ENCODE measurements around the gene KLHL18. TPM values are rescaled to one million over a fixed set of nuclear protein-coding genes. Genes with fewer than 3 reads are reported as not detected.
"Not testable (repeated sequence)": the region's sequence is repeated elsewhere in the genome, so short reads cannot be mapped to it uniquely, and the experiment has no call there.

The KLHL18 gene
- total RNA-seq, 2 experiments from 2014 or later = 20.7 to 21.6 TPM

GRCh38 chr3:47355010-47355409 lies 72.3 kb downstream of the KLHL18 start:
- Mint-ChIP-seq H3K27ac (no peak overlapping the region), H3K4me3 (no peak overlapping the region), H3K27me3 (ENCODE audit: low read depth) (no peaks in the 10 kb centered on the region), H3K9me3 (peaks cover 17% of the 10 kb centered on the region), H3K36me3 (ENCODE audit: low read depth) (peaks cover 4% of the 10 kb centered on the region), H3K4me1 (ENCODE audit: low read depth) (no peaks in the 10 kb centered on the region)
- DNase-seq = no peak
- CTCF ChIA-PET = no interaction called here
- intact Hi-C loops (cut with micrococcal nuclease) = no loop called here

- CTCF ChIA-PET = no interaction called here
- Mint-ChIP-seq H3K36me3 (ENCODE audit: low read depth) (peaks cover 8% of the 10 kb centered on the region), H3K27ac (no peak overlapping the region), H3K4me3 (no peak overlapping the region), H3K27me3 (ENCODE audit: low read depth) (no peaks in the 10 kb centered on the region), H3K4me1 (ENCODE audit: low read depth) (peaks cover 5% of the 10 kb centered on the region), H3K9me3 (peaks cover 22% of the 10 kb centered on the region)
- DNase-seq = no peak
- intact Hi-C loops (cut with micrococcal nuclease) = no loop called here
Observed at GRCh38 chr3:47356201-47356600, 73.5 kb downstream of the KLHL18 start.

- intact Hi-C loops (cut with micrococcal nuclease) = no loop called here
- Mint-ChIP-seq H3K9me3 (peaks cover 23% of the 10 kb centered on the region), H3K27ac (no peak overlapping the region), H3K4me3 (no peak overlapping the region), H3K4me1 (ENCODE audit: low read depth) (peaks cover 14% of the 10 kb centered on the region), H3K27me3 (ENCODE audit: low read depth) (no peaks in the 10 kb centered on the region), H3K36me3 (ENCODE audit: low read depth) (peaks cover 12% of the 10 kb centered on the region)
- CTCF ChIA-PET = interaction anchor here (0.6 to 1.1 kb wide), 2 partner anchors 97 to 869 kb away, joined by 3 read pairs; no protein-coding TSS in a partner anchor
- no peak for DNase-seq
Observed at GRCh38 chr3:47359323-47359722, 76.6 kb downstream of the KLHL18 start.

GRCh38 chr3:47360110-47360517 lies 77.4 kb downstream of the KLHL18 start:
- H3K27ac Mint-ChIP-seq; H3K27me3 Mint-ChIP-seq (ENCODE audit: low read depth); H3K4me3 Mint-ChIP-seq; CTCF ChIA-PET; intact Hi-C loops (cut with micrococcal nuclease): not testable (repeated sequence)
- Mint-ChIP-seq H3K9me3 (peaks cover 23% of the 10 kb centered on the region), H3K4me1 (ENCODE audit: low read depth) (peaks cover 14% of the 10 kb centered on the region), H3K36me3 (ENCODE audit: low read depth) (peaks cover 12% of the 10 kb centered on the region)
- DNase-seq = peak; percentile 56

GRCh38 chr3:47362701-47363100 lies 80.0 kb downstream of the KLHL18 start:
- intact Hi-C loops (cut with micrococcal nuclease) = no loop called here
- Mint-ChIP-seq H3K36me3 (ENCODE audit: low read depth) (peaks cover 12% of the 10 kb centered on the region), H3K27me3 (ENCODE audit: low read depth) (no peaks in the 10 kb centered on the region), H3K9me3 (peaks cover 23% of the 10 kb centered on the region), H3K27ac (no peak overlapping the region), H3K4me1 (ENCODE audit: low read depth) (peaks cover 14% of the 10 kb centered on the region), H3K4me3 (no peak overlapping the region)
- CTCF ChIA-PET = interaction anchor here (0.6 kb wide), 1 partner anchor 211 kb away, joined by 3 read pairs; no protein-coding TSS in a partner anchor
- DNase-seq = peak; percentile 53

- H3K27me3 Mint-ChIP-seq (ENCODE audit: low read depth) = peaks cover 5% of the 10 kb centered on the region
- no peak overlapping the region for H3K4me3 Mint-ChIP-seq
- intact Hi-C loops (cut with micrococcal nuclease) = loop anchor here (2.0 kb wide), 1 partner anchor 55 kb away; no protein-coding TSS in a partner anchor
- H3K4me1 Mint-ChIP-seq (ENCODE audit: low read depth) = peaks cover 10% of the 10 kb centered on the region
- no peak for DNase-seq
- CTCF ChIA-PET = interaction anchor here (0.6 to 1.1 kb wide), 3 partner anchors 15 to 28 kb away, joined by 3 read pairs; partner anchors contain the start of gene PTPN23
- no peak overlapping the region for H3K27ac Mint-ChIP-seq
- peaks cover 4% of the 10 kb centered on the region for H3K36me3 Mint-ChIP-seq (ENCODE audit: low read depth)
- H3K9me3 Mint-ChIP-seq = peaks cover 2% of the 10 kb centered on the region
Observed at GRCh38 chr3:47365213-47366153, 82.7 kb downstream of the KLHL18 start.

GRCh38 chr3:47366833-47367232 lies 84.1 kb downstream of the KLHL18 start:
- intact Hi-C loops (cut with micrococcal nuclease) = no loop called here
- H3K9me3 Mint-ChIP-seq = peaks cover 1% of the 10 kb centered on the region

GRCh38 chr3:47367631-47368030 lies 84.9 kb downstream of the KLHL18 start:
- no peaks in the 10 kb centered on the region for H3K9me3 Mint-ChIP-seq
- DNase-seq = no peak
- intact Hi-C loops (cut with micrococcal nuclease) = no loop called here
- no peak overlapping the region for H3K27ac Mint-ChIP-seq
- peaks cover 4% of the 10 kb centered on the region for H3K4me1 Mint-ChIP-seq (ENCODE audit: low read depth)
- CTCF ChIA-PET = no interaction called here
- H3K27me3 Mint-ChIP-seq (ENCODE audit: low read depth) = peaks cover 7% of the 10 kb centered on the region
- peaks cover 1% of the 10 kb centered on the region for H3K36me3 Mint-ChIP-seq (ENCODE audit: low read depth)
- no peak overlapping the region for H3K4me3 Mint-ChIP-seq

More at GRCh38 chr3:47366833-47367232, 84.1 kb downstream of the KLHL18 start:
- CTCF ChIA-PET = interaction anchor here (0.6 kb wide), 1 partner anchor 37 kb away, joined by 3 read pairs; no protein-coding TSS in a partner anchor
- no peak for DNase-seq
- peaks cover 4% of the 10 kb centered on the region for H3K36me3 Mint-ChIP-seq (ENCODE audit: low read depth)
- H3K4me3 Mint-ChIP-seq = no peak overlapping the region
- H3K27me3 Mint-ChIP-seq (ENCODE audit: low read depth) = peaks cover 7% of the 10 kb centered on the region
- peaks cover 10% of the 10 kb centered on the region for H3K4me1 Mint-ChIP-seq (ENCODE audit: low read depth)
- no peak overlapping the region for H3K27ac Mint-ChIP-seq

GRCh38 chr3:47370020-47370419 lies 87.3 kb downstream of the KLHL18 start:
- DNase-seq; H3K27ac Mint-ChIP-seq; H3K4me1 Mint-ChIP-seq (ENCODE audit: low read depth); H3K9me3 Mint-ChIP-seq; H3K36me3 Mint-ChIP-seq (ENCODE audit: low read depth); H3K27me3 Mint-ChIP-seq (ENCODE audit: low read depth); H3K4me3 Mint-ChIP-seq: not testable (repeated sequence)
- intact Hi-C loops (cut with micrococcal nuclease) = loop anchor here (2.0 kb wide), 1 partner anchor 503 kb away; no protein-coding TSS in a partner anchor
- CTCF ChIA-PET = interaction anchor here (0.7 to 1.9 kb wide), 6 partner anchors 11 to 671 kb away, joined by 3 to 6 read pairs (median 4); partner anchors contain the start of genes PTPN23 and SETD2

GRCh38 chr3:47370887-47371697 lies 88.3 kb downstream of the KLHL18 start:
- Mint-ChIP-seq H3K4me3 (no peak overlapping the region), H3K27ac (no peak overlapping the region), H3K4me1 (ENCODE audit: low read depth) (no peaks in the 10 kb centered on the region), H3K9me3 (no peaks in the 10 kb centered on the region), H3K27me3 (ENCODE audit: low read depth) (peaks cover 10% of the 10 kb centered on the region), H3K36me3 (ENCODE audit: low read depth) (no peaks in the 10 kb centered on the region)
- DNase-seq = peak; percentile 53
- CTCF ChIA-PET = interaction anchor here (0.5 to 1.9 kb wide), 7 partner anchors 10 to 735 kb away, joined by 3 to 6 read pairs (median 3); partner anchors contain the start of gene PTPN23
- intact Hi-C loops (cut with micrococcal nuclease) = loop anchor here (2.0 kb wide), 1 partner anchor 504 kb away; no protein-coding TSS in a partner anchor

GRCh38 chr3:47374587-47374986 lies 91.8 kb downstream of the KLHL18 start:
- no peaks in the 10 kb centered on the region for H3K9me3 Mint-ChIP-seq
- H3K36me3 Mint-ChIP-seq (ENCODE audit: low read depth) = no peaks in the 10 kb centered on the region
- H3K27ac Mint-ChIP-seq = no peak overlapping the region
- DNase-seq = no peak
- peaks cover 5% of the 10 kb centered on the region for H3K27me3 Mint-ChIP-seq (ENCODE audit: low read depth)
- peaks cover 9% of the 10 kb centered on the region for H3K4me1 Mint-ChIP-seq (ENCODE audit: low read depth)
- CTCF ChIA-PET = no interaction called here
- intact Hi-C loops (cut with micrococcal nuclease) = no loop called here
- no peak overlapping the region for H3K4me3 Mint-ChIP-seq

GRCh38 chr3:47376393-47376792 lies 93.6 kb downstream of the KLHL18 start:
- DNase-seq = no peak
- CTCF ChIA-PET = interaction anchor here (0.7 kb wide), 1 partner anchor 684 kb away, joined by 3 read pairs; no protein-coding TSS in a partner anchor
- H3K9me3 Mint-ChIP-seq = no peaks in the 10 kb centered on the region
- H3K36me3 Mint-ChIP-seq (ENCODE audit: low read depth) = peaks cover 5% of the 10 kb centered on the region
- H3K27me3 Mint-ChIP-seq (ENCODE audit: low read depth) = peaks cover 5% of the 10 kb centered on the region
- H3K4me3 Mint-ChIP-seq = no peak overlapping the region
- intact Hi-C loops (cut with micrococcal nuclease) = no loop called here
- peaks cover 17% of the 10 kb centered on the region for H3K4me1 Mint-ChIP-seq (ENCODE audit: low read depth)
- no peak overlapping the region for H3K27ac Mint-ChIP-seq

All from activated naive CD4-positive, alpha-beta T cell treated with anti-CD3 and anti-CD28 coated beads for 36 hours (primary cell).